Hepatocyte (in vitro differentiated cells): Measurements from ENCODE around the gene AXIN1. TPM values are rescaled to one million over a fixed set of nuclear protein-coding genes. Genes with fewer than 3 reads are reported as not detected.
"Not testable (repeated sequence)": the region's sequence is repeated elsewhere in the genome, so short reads cannot be mapped to it uniquely, and the experiment has no call there.

Experiments used
- DNase-seq: peaks from one replicate; pipeline ENCODE4 v3.0.0-alpha.2; 2016; ENCODE audit warnings: low spot score
- H2AFZ ChIP-seq: fragments of 200-600 bp; sonication (generic); 2 replicates; pipeline ENCODE4 v1.6.0; 2016; ENCODE audit warnings: antibody characterized with exemption, mild to moderate bottlenecking
- H3K27ac ChIP-seq: fragments of 200-600 bp; sonication (generic); 2 replicates; pipeline ENCODE4 v1.5.1; 2016; ENCODE audit warnings: mild to moderate bottlenecking
- H3K27me3 ChIP-seq: fragments of 200-600 bp; sonication (generic); 2 replicates; pipeline ENCODE4 v1.6.1; 2016
- H3K36me3 ChIP-seq: fragments of 200-600 bp; sonication (generic); replicated peaks from 2 replicates; pipeline ENCODE4 v1.5.1; 2016; ENCODE audit warnings: low read depth; ENCODE audit not compliant: insufficient read depth
- H3K4me1 ChIP-seq: fragments of 200-600 bp; sonication (generic); 2 replicates; pipeline ENCODE4 v1.5.1; 2016; ENCODE audit warnings: mild to moderate bottlenecking, moderate library complexity; ENCODE audit not compliant: insufficient read depth
- H3K4me2 ChIP-seq: fragments of 200-600 bp; sonication (generic); 2 replicates; pipeline ENCODE4 v1.6.0; 2016
- H3K4me3 ChIP-seq: fragments of 200-600 bp; sonication (generic); 2 replicates; pipeline ENCODE4 v1.5.1; 2016; ENCODE audit warnings: mild to moderate bottlenecking
- H3K79me2 ChIP-seq: fragments of 200-600 bp; sonication (generic); 2 replicates; pipeline ENCODE4 v1.6.0; 2017; ENCODE audit warnings: mild to moderate bottlenecking
- H3K9me2 ChIP-seq: fragments of 200-600 bp; sonication (generic); replicated peaks from 2 replicates; pipeline ENCODE4 v1.6.0; 2017; ENCODE audit warnings: mild to moderate bottlenecking; ENCODE audit not compliant: insufficient read depth
- H3K9me3 ChIP-seq: fragments of 200-600 bp; sonication (generic); 2 replicates; pipeline ENCODE4 v1.5.1; 2016; ENCODE audit warnings: low read depth, mild to moderate bottlenecking
- H4K20me1 ChIP-seq: fragments of 200-600 bp; sonication (generic); 2 replicates; pipeline ENCODE4 v1.6.0; 2016; ENCODE audit warnings: mild to moderate bottlenecking; ENCODE audit not compliant: insufficient read depth, poor library complexity, severe bottlenecking
- EZH2 ChIP-seq: fragments of 200-600 bp; sonication (generic); IDR thresholded peaks from 2 replicates; pipeline ENCODE4 v1.6.1; 2016; ENCODE audit warnings: antibody characterized with exemption, mild to moderate bottlenecking, borderline replicate concordance
- EZH2phosphoT487 ChIP-seq: fragments of 200-600 bp; sonication (generic); IDR thresholded peaks from one replicate; pipeline ENCODE4 v1.6.1; 2018; ENCODE audit warnings: antibody characterized with exemption, mild to moderate bottlenecking, low read depth, moderate library complexity; ENCODE audit not compliant: unreplicated experiment, severe bottlenecking
- WGBS: methylation state at CpG from one replicate; pipeline ENCODE4 v1.1.6; 2016; ENCODE audit warnings: low lambda C conversion rate; ENCODE audit errors: missing lambda C conversion rate; 5-methylcytosine and 5-hydroxymethylcytosine counted together
- polyA plus RNA-seq: library from polyadenylated mRNA; unstranded; fragments of >200 nt; fragmentation: Nextera tagmentation; extraction: Ambion mirVana; gene quantifications from 2 replicates; pipeline ENCODE4 v1.2.1, GENCODE V29; 2016
- total RNA-seq: library from RNA; depleted of rRNA; stranded (reverse); fragments of >200 nt; gene quantifications from 2 replicates; pipeline ENCODE4 v1.2.3, GENCODE V29; 2014
- TF ChIP-seq, protein P1 (sequence below): fragments of 200-600 bp; sonication (generic); IDR thresholded peaks from 2 replicates; pipeline ENCODE4 v1.5.1; 2016; ENCODE audit warnings: antibody characterized with exemption, mild to moderate bottlenecking; ENCODE audit not compliant: poor library complexity

AXIN1 gene
- total and polyA plus RNA-seq, 2 experiments from 2014 or later, result 16.1 to 27.2 TPM

DNA sequence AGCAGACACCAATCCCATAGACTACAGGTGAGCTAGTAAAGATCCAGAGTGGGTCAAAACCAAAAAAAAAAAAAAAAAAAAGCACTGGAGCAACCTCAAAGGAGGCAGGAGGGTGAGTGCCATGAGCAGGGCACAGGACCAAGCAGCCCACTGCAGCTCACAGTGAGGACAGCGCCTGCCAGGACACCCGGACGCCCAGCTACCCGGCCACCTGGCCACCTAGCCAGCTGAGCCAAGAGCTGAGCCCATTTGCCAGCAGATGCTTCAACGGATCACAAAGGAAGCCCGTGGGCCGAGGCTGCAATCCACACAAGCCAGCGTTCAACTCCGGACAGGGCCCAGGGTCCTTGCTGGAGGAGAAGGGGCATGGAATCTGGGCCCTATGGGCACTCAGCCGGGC, 15.1 kb downstream of the AXIN1 start:
- WGBS, result 91% methylated on average over 10 of the region's 10 CpGs
- Histone ChIP-seq H3K4me1 (peaks cover 18% of the 10 kb centered on the region), H3K36me3 (no peaks in the 10 kb centered on the region), H4K20me1 (peaks cover 33% of the 10 kb centered on the region), H3K79me2 (peaks cover 97% of the 10 kb centered on the region), H2AFZ (no peak overlapping the region), H3K27me3 (no peaks in the 10 kb centered on the region), H3K9me3 (no peaks in the 10 kb centered on the region), H3K4me2 (no peak overlapping the region), H3K9me2 (no peaks in the 10 kb centered on the region), H3K4me3 (no peak overlapping the region), H3K27ac (no peak overlapping the region)
- no peak for DNase-seq
- TF ChIP-seq EZH2, result no peak
- TF ChIP-seq, protein P1, sequence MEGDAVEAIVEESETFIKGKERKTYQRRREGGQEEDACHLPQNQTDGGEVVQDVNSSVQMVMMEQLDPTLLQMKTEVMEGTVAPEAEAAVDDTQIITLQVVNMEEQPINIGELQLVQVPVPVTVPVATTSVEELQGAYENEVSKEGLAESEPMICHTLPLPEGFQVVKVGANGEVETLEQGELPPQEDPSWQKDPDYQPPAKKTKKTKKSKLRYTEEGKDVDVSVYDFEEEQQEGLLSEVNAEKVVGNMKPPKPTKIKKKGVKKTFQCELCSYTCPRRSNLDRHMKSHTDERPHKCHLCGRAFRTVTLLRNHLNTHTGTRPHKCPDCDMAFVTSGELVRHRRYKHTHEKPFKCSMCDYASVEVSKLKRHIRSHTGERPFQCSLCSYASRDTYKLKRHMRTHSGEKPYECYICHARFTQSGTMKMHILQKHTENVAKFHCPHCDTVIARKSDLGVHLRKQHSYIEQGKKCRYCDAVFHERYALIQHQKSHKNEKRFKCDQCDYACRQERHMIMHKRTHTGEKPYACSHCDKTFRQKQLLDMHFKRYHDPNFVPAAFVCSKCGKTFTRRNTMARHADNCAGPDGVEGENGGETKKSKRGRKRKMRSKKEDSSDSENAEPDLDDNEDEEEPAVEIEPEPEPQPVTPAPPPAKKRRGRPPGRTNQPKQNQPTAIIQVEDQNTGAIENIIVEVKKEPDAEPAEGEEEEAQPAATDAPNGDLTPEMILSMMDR, result no peak
- TF ChIP-seq EZH2phosphoT487, result no peak

DNA sequence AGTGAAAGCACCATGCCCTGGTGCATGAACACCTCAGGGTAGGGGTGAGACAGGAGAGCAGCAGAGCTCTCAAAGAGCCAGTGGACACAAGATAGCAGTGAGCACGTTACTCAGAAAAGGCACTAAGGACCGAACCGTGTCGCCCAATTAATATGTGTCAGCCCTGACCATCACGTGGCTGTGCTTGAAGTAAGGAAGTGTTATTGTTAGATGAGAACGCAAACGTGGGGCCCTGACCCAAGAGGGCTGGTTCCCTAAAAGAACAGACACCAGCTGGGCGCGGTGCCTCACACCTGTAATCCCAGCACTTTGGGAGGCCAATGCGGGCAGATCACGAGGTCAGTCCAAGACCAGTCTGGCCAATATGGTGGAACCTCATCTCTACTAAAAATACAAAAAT, 16.3 kb downstream of the AXIN1 start:
- no peak overlapping the region for H2AFZ ChIP-seq
- H4K20me1 ChIP-seq, result peaks cover 35% of the 10 kb centered on the region
- no peak for DNase-seq
- no peaks in the 10 kb centered on the region for H3K9me3 ChIP-seq
- no peak overlapping the region for H3K27ac ChIP-seq
- H3K4me3 ChIP-seq, result no peak overlapping the region
- H3K36me3 ChIP-seq, result no peaks in the 10 kb centered on the region
- no peak overlapping the region for H3K4me2 ChIP-seq
- no peaks in the 10 kb centered on the region for H3K27me3 ChIP-seq
- TF ChIP-seq EZH2phosphoT487 (no peak), EZH2 (no peak)
- TF ChIP-seq, protein P1, result no peak
- H3K9me2 ChIP-seq, result no peaks in the 10 kb centered on the region
- peaks cover 27% of the 10 kb centered on the region for H3K4me1 ChIP-seq
- H3K79me2 ChIP-seq, result peaks cover 96% of the 10 kb centered on the region
- 95% methylated on average over 11 of the region's 11 CpGs for WGBS

DNA sequence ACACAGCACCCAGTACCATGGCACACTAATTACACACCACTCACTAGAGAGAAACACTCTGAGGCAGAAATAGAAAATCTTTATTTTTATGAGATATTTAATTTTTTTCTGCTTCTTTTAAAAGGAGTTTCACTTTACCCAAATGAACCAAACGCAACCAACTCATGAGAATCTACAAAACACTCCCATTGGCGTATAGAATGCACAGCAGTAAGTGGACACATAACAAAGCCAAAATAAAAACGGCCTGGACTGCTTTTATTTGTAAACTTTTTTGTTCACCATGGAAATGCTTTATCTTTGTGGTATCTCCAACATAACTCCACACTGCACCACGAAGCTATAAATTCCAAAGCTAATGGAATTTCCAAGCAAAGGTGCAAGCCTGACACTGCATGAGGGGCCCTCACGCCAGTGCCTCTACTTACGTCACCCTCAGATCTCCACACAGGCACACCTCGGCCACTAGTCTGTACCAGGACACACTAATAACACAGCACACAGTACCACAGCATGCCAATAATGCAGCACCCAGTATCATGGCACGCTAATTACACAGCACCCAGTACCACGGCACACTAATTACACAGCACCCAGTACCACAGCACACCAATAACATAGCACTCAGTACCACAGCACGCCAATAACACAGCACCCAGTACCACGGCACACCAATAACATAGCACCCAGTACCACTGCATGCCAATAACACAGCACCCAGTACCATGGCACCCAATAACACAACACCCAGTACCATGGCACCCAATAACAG, 17.5 kb downstream of the AXIN1 start:
- Histone ChIP-seq H3K27ac (peak overlapping the region; percentile 89), H4K20me1 (peaks cover 33% of the 10 kb centered on the region), H3K4me1 (peaks cover 39% of the 10 kb centered on the region), H3K79me2 (peaks cover 93% of the 10 kb centered on the region)
- H3K4me2 ChIP-seq, H3K4me3 ChIP-seq, H3K9me3 ChIP-seq, H3K27me3 ChIP-seq, DNase-seq, H3K9me2 ChIP-seq, H2AFZ ChIP-seq, H3K36me3 ChIP-seq: not testable (repeated sequence)
- 78% methylated on average over 11 of the region's 11 CpGs for WGBS

DNA sequence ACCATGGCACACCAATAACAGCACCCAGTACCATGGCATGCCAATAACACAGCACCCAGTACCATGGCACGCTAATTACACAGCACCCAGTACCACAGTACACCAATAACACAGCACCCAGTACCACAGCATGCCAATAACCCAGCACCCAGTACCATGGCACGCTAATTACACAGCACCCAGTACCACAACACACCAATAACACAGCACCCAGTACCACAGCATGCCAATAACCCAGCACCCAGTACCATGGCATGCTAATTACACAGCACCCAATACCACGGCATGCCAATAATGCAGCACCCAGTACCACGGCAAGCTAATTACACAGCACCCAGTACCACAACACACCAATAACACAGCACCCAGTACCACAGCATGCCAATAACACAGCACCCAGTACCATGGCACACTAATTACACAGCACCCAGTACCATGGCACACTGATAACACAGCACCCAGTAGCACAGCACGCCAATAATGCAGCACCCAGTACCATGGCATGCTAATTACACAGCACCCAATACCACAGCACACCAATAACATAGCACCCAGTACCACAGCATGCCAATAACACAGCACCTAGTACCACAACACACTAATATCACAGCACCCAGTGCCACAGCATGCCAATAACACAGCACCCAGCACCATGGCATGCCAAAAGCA, 18.2 kb downstream of the AXIN1 start:
- H3K9me3 ChIP-seq, DNase-seq, H3K4me2 ChIP-seq, H3K9me2 ChIP-seq, H3K36me3 ChIP-seq, H2AFZ ChIP-seq, H3K27me3 ChIP-seq, H3K4me3 ChIP-seq: not testable (repeated sequence)
- Histone ChIP-seq H4K20me1 (peaks cover 26% of the 10 kb centered on the region), H3K79me2 (peaks cover 93% of the 10 kb centered on the region), H3K27ac (peak overlapping the region; percentile 83), H3K4me1 (peaks cover 41% of the 10 kb centered on the region)
- WGBS, result 92% methylated on average over 5 of the region's 5 CpGs
